Heart left ventricle (tissue), 13 donors: Measurements from ENCODE around the gene OLFM2.

ENCODE experiments used
- POLR2A ChIP-seq, 2 donors: fragments of 450-650 bp; IDR thresholded peaks; one replicate each; pipeline ENCODE4 v1.6.1; 2017; ENCODE audit warnings: antibody characterized with exemption in 2 of 2, mild to moderate bottlenecking in 2 of 2, moderate library complexity in 2 of 2
- TF ChIP-seq, protein P1 (sequence below), 12 donors: fragments of 200-600 bp; sonication (generic) in 4 of 12; IDR thresholded peaks; one replicate each; pipeline versions ENCODE4 v1.5.0 to v1.8.0; 2018 to 2022; ENCODE audit warnings: antibody characterized with exemption in 12 of 12, mild to moderate bottlenecking in 5 of 12
- donor health status: ischemic (EF 13 %, LVEDD 7.1; RV severe dilation, severe dysfunction).
- donor health status: DM: no; HTN: yes; CAD: no.
- donor health status: DM: no; HTN: no; CAD: no.
- donor health status: ischemic (EF 25% LVEDD 6.9; RV normal size, moderate dysfunction).
- donor health status: ischemic (EF 25% LVEDD 5.7; RV mildly dilated, moderate dysfunction).
- donor health status: ischemic (EF 35%, LVEDD 5.7; RV mildly dilated, moderate dysfunction).
- donor health status: nonischemic (EF 11% LVEDD 7.7; RV severe dilation, severe dysfunction).
- donor health status: DM: yes; HTN: yes; CAD: no.
- donor health status: PGD.
- donor health status: ischemic (EF 29% LVEDD 5.4; RV normal size, mild dysfunction).
- donor health status: nonischemic (EF 23%, LVEDD 6.1; RV moderate dilation, normal function).

DNA sequence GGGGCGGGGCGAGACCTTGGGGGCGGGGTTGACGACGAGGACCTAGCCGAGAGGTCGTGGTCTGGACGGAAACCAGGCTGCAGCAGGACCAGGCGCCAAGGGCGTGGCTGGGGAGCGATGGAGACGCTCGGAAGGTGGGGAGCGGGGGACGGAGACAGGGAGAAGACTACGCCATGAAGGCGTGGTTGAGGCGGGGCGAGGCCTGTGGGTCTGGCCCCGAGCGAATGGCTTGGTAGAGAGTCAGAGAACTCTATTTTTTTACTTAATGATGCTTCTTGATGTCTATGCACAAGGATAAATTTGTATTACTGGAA is 116.8 kb downstream of the OLFM2 start:
- TF ChIP-seq, protein P1, sequence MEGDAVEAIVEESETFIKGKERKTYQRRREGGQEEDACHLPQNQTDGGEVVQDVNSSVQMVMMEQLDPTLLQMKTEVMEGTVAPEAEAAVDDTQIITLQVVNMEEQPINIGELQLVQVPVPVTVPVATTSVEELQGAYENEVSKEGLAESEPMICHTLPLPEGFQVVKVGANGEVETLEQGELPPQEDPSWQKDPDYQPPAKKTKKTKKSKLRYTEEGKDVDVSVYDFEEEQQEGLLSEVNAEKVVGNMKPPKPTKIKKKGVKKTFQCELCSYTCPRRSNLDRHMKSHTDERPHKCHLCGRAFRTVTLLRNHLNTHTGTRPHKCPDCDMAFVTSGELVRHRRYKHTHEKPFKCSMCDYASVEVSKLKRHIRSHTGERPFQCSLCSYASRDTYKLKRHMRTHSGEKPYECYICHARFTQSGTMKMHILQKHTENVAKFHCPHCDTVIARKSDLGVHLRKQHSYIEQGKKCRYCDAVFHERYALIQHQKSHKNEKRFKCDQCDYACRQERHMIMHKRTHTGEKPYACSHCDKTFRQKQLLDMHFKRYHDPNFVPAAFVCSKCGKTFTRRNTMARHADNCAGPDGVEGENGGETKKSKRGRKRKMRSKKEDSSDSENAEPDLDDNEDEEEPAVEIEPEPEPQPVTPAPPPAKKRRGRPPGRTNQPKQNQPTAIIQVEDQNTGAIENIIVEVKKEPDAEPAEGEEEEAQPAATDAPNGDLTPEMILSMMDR (IDR thresholded peaks at IDR 0.05): no peak
- TF ChIP-seq POLR2A (IDR thresholded peaks at IDR 0.05): peak in 1 of 2 donors; percentile 36
